ENCODE results near the gene LRIT1.

The LRIT1 gene

DNA sequence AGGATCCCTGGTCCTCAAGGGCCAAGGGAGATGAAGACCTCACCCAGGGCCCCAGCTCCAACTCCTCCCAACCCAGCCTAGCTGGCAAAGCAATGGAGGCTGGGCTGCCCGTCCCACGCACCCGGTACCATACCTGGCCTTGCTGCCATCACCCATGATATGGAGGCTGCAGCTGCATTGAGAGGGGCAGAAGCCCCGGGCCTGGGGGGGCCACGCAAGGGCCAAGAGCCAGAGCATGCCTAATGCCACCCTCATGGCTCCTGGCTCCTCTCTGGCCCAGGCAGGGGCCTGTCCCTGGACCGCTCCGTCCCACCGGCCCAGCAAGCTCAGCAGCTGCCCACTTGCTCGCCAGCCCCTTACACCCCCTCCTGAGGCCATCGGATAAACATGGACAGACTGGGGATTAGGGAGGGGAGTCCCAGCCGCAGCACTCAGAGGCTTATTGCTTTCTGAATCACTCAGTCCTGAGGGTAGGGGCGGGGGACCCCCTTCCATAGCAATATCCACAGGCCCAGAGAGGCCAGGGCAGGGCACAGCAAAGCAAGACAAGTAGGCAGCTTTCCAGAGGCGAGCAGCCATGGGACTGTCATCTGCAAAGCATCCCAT, at the start of gene LRIT1:
Gene LRIT1 (minus strand): TSS at position 362 of the 606 bp plus-strand sequence. CDS start 107 bp downstream, at position 255.
- TF ChIP-seq GATA3 (IDR thresholded peaks at IDR 0.05; ENCODE audit: low read depth, low read length): no peak
- TF ChIP-seq GATA2 (IDR thresholded peaks at IDR 0.05; ENCODE audit: low read depth, low read length): no peak

GRCh38 chr10:84290235-84290634, 48.9 kb upstream of the LRIT1 start:
- TF ChIP-seq GATA3 (IDR thresholded peaks at IDR 0.05; ENCODE audit: low read depth, low read length) (no peak), GATA2 (IDR thresholded peaks at IDR 0.05; ENCODE audit: low read depth, low read length) (no peak)

- TF ChIP-seq GATA3 (IDR thresholded peaks at IDR 0.05; ENCODE audit: low read depth, low read length): no peak
- no peak for TF ChIP-seq GATA2 (IDR thresholded peaks at IDR 0.05; ENCODE audit: low read depth, low read length)
Observed at GRCh38 chr10:84289521-84290200, 48.3 kb upstream of the LRIT1 start.

DNA sequence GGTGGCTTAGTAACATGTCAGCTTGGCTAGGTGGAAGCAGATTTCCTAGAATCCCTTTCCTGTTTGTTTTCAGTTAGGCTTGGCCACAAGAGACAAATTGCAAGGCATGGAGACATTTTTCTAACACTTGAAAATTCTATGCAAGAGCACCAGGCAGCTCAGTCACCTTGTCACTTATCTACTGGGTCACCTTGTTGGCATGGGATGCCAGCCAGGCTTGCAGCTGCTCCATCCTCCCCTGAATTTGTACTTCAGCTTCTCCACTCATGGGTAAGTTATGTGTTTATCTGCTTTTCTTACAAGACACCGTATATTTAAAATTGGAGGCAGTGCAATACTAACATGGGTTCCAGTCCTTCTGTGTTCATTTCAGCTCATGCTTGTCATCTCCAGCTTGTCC, 46.8 kb upstream of the LRIT1 start:
- TF ChIP-seq GATA2 (IDR thresholded peaks at IDR 0.05; ENCODE audit: low read depth, low read length): no peak
- TF ChIP-seq GATA3 (IDR thresholded peaks at IDR 0.05; ENCODE audit: low read depth, low read length): no peak

DNA sequence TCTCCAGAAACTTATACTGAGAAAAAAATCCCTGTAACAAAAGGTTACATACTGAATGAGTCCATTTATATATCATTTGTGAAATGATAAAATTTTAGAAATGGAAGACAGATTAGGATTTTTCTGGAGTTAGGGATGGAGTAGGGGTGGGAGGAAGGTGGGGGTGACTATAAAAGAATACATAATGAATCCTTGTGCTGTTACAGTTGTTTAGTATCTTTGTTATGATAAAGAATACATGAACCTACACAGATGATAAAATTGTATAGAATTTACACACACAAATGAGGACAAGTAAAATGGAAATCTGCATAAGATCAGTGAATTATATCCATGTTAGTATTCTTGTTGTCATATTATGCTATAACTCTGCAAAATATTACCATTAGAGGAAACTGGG, 45.3 kb upstream of the LRIT1 start:
- TF ChIP-seq GATA2 (IDR thresholded peaks at IDR 0.05; ENCODE audit: low read depth, low read length): no peak
- TF ChIP-seq GATA3 (IDR thresholded peaks at IDR 0.05; ENCODE audit: low read depth, low read length): no peak

DNA sequence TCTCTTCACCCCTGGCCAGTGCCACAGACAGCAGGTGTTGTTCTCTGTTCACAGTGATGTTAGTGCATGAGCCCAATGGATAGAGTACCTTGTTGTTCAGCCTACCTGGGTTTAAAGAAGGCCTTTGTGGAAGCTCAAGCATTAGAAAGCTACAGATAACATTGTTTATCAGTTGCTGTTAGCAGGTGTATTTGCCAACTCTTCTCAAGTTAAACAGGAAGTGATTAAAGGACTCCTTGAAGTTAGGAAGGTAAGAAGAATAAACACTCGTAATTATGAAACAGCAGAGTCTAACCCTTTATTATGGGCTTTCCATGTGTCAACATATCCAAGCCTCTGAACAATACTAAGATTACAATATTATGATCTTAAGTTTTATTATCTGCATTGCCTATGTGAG, 29.4 kb upstream of the LRIT1 start:
- TF ChIP-seq GATA2 (IDR thresholded peaks at IDR 0.05; ENCODE audit: low read depth, low read length) (no peak), GATA3 (IDR thresholded peaks at IDR 0.05; ENCODE audit: low read depth, low read length) (no peak)

DNA sequence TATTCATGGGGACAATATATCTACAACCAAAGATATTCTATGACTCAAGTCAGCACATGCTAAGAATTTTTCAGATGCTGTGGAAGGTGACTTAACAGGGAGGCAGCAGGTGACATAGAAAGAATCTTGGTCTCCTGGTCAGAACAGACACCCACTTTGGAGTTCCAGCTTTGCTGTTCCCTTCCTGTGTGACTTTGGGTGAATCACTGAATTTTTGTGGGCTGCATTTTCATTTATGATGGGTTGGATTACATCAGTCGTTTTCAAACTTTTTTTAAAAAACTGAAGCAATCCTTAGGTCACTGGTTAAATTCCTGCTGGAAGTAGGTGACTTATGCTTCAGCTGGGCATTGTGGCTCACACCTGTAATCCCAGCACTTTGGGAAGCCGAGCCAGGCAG, 28.4 kb upstream of the LRIT1 start:
- no peak for TF ChIP-seq GATA3 (IDR thresholded peaks at IDR 0.05; ENCODE audit: low read depth, low read length)
- TF ChIP-seq GATA2 (IDR thresholded peaks at IDR 0.05; ENCODE audit: low read depth, low read length): no peak

DNA sequence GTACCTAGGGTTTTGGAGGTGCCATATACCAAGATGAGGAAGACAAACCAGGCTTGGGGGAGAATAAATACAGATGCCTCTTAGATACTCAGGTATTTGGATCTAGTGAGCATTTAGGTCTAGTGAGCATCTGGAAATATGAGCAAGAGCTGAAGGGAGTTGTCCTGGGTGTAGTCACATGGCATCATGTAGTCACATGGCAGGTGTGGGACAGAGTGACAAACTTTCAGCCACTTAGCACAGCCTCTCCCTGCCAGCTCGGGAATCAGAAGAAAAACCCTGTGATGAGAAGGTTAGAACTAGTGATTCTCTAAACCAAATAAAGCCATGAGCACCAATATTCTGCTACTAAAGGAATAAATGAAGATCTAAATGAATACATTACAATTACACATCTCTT, 27.8 kb upstream of the LRIT1 start:
- TF ChIP-seq GATA3 (IDR thresholded peaks at IDR 0.05; ENCODE audit: low read depth, low read length) (no peak), GATA2 (IDR thresholded peaks at IDR 0.05; ENCODE audit: low read depth, low read length) (no peak)

DNA sequence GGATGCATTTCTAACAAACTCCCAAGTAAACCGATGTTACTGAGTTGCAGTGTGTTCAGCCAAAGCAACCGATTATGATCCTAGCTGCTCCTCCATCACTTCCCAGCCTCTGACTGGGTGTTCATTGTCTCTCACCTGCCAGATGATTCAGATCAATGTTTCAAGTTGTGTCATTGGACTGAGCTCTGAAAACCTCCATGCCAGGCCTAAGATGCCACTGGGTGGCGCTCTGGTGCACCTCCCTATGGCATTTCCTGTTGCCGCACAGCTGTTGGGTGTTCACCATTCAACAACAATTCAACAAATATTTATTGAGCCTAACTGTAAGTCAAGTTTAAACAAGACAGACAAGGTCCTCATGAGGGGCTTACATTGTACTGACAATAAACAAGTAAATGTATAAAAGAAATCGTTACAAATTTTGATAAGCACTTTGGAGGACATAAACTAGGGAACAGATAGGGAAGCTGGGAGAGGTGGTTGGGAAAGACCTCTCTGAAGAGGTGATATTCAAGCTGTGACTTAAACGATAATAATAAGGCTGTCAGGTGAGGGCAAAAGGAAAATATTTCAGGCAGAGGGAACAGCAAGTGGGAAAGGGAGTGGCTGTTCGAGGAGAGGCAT, 26.3 kb upstream of the LRIT1 start:
- no peak for TF ChIP-seq GATA2 (IDR thresholded peaks at IDR 0.05; ENCODE audit: low read depth, low read length)
- TF ChIP-seq GATA3 (IDR thresholded peaks at IDR 0.05; ENCODE audit: low read depth, low read length): no peak

DNA sequence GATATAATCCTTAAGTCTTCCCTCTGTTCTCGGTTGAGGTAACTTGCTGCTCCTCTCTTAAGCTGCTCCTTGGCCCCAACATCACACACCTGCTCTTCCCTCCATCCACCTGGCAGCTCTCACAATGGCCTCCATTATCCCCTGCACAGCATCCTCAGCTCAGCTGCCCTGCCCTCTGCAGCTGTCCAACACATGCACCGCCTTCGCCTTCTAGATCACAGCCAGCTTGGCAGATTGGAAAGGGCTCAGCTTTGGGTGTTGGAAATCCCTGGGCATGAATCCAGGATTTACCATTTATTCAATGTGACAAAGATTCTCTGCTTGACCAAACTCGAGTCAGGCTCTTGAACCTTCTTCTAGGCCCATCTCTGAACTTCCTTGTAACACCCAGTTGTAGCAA, 24.1 kb upstream of the LRIT1 start:
- TF ChIP-seq GATA3 (IDR thresholded peaks at IDR 0.05; ENCODE audit: low read depth, low read length) (no peak), GATA2 (IDR thresholded peaks at IDR 0.05; ENCODE audit: low read depth, low read length) (no peak)

- TF ChIP-seq GATA3 (IDR thresholded peaks at IDR 0.05; ENCODE audit: low read depth, low read length): no peak
- TF ChIP-seq GATA2 (IDR thresholded peaks at IDR 0.05; ENCODE audit: low read depth, low read length): no peak
Observed at GRCh38 chr10:84264611-84265141, 23.3 kb upstream of the LRIT1 start.

DNA sequence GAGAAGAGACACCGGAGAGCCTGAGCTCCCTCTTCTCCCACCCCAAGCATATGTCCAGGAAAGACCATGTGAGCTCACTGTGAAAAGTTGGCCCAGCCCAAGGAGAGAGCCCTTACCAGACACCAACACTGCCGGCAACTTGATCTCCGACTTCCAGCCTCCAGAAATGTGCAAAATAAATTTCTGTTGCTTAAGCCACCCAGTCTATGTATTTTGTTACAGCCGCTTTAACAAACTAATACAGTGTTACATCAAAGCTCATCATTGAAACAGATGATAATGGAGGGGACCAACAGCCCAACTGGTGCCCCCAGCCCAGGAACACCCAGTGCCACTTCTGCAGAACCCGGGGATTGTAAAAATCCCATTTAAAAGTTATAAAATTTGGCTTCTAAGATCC, 22.4 kb upstream of the LRIT1 start:
- TF ChIP-seq GATA2 (IDR thresholded peaks at IDR 0.05; ENCODE audit: low read depth, low read length) (no peak), GATA3 (IDR thresholded peaks at IDR 0.05; ENCODE audit: low read depth, low read length) (no peak)

DNA sequence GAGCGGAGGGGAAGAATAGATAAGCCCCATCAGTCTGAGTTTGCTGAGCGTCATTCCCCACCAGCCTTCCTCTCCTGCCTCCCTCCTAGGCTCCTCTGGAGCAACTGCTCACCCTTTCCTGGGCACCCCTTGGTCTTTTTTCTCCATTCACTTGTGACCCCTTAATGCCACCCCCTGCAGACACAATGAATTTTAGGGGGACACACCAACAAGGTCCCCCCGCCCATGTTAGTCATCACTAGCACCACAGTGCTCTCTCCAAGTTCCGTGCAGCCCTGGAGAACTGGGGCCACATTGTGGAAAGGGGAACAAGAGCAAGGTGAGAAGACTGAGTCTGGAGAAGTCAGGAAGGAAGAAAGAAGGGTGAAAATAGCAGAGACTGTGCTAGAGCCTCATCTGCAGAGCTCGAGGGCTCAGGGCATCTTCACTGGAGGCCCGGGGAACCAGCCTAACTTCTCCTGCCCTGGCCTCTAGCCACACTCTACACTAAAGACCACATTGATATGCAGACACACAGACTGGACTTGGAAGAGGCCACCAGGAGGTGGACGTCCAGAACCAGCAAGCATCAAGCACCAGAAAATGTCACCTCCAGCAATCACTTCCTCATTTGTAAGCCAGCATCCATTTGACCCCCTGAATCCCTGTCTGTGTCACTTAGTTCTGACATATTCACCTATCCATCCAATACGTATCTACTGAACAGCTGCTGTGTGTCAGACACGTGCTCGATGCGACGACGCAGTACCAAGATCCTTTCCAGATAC, 21.0 kb upstream of the LRIT1 start:
- no peak for TF ChIP-seq GATA3 (IDR thresholded peaks at IDR 0.05; ENCODE audit: low read depth, low read length)
- no peak for TF ChIP-seq GATA2 (IDR thresholded peaks at IDR 0.05; ENCODE audit: low read depth, low read length)
